SH-SY5Y (cell line): Measurements from ENCODE around the gene GAGE10.

Source experiments
- GATA2 ChIP-seq: IDR thresholded peaks from 2 replicates; pipeline ENCODE4 v1.6.1; 2011; ENCODE audit warnings: mild to moderate bottlenecking, low read depth, low read length
- GATA3 ChIP-seq: IDR thresholded peaks from 2 replicates; pipeline ENCODE4 v1.6.1; 2011; ENCODE audit warnings: low read depth, mild to moderate bottlenecking, low read length, moderate library complexity

DNA sequence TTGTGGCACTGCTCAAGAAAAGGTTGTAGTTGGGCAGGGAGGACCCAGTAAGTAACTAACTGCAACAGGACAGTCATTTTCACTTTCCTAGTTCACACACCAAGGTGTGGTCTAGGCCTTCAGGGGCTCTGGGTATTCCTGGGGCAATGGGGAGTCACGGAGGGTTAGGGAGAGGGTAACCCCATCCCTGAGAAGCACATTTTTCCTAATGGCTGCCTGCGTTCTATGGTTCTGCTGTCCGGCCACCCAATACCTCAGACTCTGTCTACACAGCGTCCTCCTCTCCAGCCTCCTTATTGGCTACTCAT, 34.8 kb upstream of the GAGE10 start:
- no peak for TF ChIP-seq GATA2
- no peak for TF ChIP-seq GATA3
